Sciatic nerve (tissue), 2 donors: ENCODE measurements around the gene NFS1. TPM values are rescaled to one million over a fixed set of nuclear protein-coding genes. Genes with fewer than 3 reads are reported as not detected.
"Not testable (repeated sequence)": the region's sequence is repeated elsewhere in the genome, so short reads cannot be mapped to it uniquely, and the experiment has no call there.

Experiments used
- ATAC-seq: fragments of 200-7000 bp; cut with Tn5 transposase; one replicate; pipeline ENCODE4 v1.9.1; 2020; ENCODE audit warnings: mild to moderate bottlenecking, moderate library complexity
- DNase-seq: peaks from one replicate; pipeline ENCODE4 v3.0.0-alpha.2; 2020; ENCODE audit warnings: low spot score
- intact Hi-C: fragments of 100-400 bp; cut with DNase I; formaldehyde crosslinking; loops from one replicate; pipeline ENCODE4 v1.14.2; 2022
- total RNA-seq: library from RNA; stranded (reverse); fragmentation: NEBNext Ultra II Directional; extraction: Animal tissue kit (Norgen Biotek cat#: 25700); gene quantifications from one replicate; pipeline ENCODE4 v1.2.1, GENCODE V29; 2021
- donor health status: DM: no; HTN: no; CAD: no.
- donor health status: DM: no; HTN: no; CAD: no.

Gene NFS1
- total RNA-seq, 1 donor from 2014 or later = 26.7 TPM

DNA sequence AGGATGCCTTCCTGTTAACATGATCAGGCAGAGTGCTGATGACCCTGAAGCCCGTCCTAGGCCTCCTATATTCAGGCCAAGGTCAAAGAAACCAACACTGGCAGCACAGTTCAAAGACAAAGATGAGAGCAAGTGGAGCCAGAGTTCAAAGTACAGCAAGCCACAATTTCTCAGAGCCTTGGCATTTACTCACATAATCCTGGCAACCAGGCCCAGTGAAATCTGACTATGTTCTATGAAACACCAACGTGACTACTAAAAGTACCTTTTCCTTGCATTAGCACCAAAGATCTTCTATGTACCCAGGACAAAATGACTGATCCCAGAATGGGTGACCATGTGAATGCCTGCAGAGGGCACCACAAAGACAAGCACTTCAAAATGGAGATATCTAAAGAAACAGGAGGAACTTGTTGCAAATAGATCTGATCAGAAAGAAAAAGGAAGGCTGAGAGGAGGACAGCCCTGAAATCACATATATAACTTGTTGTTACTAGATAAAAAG, 3.9 kb downstream of the NFS1 start:
- intact Hi-C loops = no loop called here
- DNase-seq (no peak), ATAC-seq (no peak)

DNA sequence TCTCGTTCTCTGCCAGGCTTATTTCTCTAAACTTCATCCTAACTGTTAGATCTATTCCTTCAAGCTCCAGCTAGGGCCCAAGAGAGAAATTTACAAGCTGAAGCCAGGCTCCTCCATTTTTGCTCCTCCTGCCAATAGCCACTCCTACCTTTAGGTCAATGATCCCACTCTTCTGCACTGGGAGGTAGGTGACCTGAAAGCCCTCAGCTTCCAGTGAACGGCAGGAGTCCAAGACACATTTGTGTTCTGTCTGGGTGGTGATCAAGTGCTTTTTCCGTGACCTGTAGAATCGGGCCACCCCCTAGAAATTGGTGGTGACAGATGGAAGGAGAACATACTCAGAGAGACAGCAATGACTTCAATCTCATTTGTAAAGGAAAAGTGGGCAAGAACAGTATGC, 8.9 kb downstream of the NFS1 start:
- peak; percentile 10 for DNase-seq
- intact Hi-C loops = no loop called here
- no peak for ATAC-seq

DNA sequence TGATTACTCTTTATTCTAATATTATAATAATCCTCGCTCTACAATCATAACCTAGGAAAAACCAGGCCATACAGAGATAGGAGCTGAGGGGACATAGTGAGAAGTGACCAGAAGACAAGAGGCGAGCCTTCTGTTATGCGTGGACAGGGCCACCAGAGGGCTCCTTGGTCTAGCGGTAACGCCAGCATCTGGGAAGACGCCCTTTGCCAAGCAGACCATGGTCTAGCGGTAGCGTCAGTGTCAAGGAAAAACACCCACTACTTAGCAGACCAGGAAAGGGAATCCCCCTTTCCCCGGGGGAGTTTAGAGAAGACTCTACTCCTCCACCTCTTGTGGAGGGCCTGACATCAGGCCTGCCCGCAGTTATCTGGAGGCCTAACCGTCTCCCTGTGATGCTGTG, 12.3 kb downstream of the NFS1 start:
- intact Hi-C loops, ATAC-seq, DNase-seq: not testable (repeated sequence)

DNA sequence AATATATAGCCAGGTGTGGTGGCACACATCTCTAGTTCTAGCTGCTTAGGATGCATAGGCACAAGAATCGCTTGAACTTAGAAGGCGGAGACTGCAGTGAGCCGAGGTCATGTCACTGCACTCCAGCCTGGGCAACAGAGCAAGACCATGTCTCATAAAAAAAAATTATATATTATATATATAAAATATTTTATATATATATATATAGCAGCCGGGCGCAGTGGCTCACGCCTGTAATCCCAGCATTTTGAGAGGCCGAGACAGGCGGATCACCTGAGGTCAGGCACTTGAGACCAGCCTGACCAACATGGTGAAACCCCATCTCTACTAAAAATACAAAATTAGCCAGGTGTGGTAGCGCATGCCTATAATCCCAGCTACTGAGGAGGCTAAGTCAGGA, 13.8 kb downstream of the NFS1 start:
- not testable (repeated sequence) for ATAC-seq, DNase-seq
- intact Hi-C loops = loop anchor here (1.0 kb wide), 1 partner anchor 40 kb away; no protein-coding TSS in a partner anchor

DNA sequence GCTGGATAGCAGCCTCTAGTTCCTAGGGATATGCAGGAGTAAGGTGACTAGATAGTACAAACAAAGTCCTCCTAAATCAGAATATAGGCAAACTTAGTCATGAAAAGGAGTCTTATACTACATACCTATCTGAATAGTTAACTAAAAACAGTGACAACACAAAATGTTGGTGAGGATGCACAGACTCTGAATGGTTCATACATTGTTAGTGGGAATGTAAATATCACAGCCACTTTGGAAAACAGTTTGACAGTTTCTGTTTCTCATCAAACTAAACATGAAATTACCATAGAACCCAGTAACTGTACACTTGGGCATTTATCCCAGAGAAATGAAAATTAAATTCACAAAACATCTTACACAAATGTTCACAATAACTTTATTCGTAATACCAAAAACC, 17.2 kb downstream of the NFS1 start:
- ATAC-seq (no peak), DNase-seq (no peak)
- intact Hi-C loops = no loop called here

DNA sequence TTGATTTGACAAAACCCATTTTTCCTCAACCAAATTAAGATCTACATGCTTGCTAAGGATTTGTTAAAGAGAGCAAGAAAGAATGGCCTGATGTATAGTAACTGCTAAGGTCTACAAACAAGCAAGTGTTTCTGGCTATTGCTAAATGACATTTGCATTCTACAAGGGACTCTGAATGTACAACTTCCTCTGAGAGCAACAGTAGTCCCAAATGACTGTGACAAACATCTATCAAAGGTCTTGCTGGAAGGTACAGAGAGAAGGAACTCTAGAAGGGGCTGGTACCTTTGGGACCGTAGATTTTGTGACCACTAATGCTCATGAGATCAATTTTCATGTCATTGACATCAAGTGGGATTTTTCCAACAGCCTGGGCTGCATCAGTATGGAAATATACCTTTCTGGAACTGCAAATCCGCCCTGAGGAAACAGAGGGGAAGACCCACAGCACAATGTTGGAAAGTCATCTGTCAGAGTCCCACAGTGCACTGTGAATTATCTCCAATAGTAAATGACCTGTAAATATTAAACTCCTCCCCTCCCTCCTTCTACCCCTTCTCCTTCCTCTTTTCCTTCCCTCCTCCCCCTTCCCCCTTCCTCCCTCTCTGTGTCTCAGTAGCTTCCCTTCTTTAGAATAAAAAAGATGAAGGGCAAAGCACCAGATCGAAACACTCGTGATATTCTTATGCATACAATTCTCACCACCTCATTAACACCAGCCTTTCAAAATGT, 18.5 kb downstream of the NFS1 start:
- no peak for DNase-seq
- ATAC-seq = no peak
- intact Hi-C loops = no loop called here

DNA sequence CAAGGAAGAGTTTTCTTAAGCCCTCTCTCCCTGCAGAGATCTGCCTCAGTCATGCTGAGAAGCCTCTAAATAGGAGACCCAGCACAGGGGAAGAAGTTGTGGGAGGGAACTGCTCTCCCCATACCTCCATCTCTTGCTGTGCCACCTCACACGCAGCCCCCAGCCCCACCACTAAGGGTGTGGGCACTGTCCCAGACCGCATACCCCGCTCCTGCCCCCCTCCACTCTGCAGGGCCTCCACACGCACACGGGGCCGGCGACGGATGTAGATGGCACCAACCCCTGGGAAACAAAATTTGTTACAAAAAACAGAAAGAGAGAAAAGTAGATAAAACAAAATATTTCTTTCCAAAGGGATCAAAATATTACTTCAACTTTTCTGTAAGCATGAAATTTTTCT, 24.2 kb downstream of the NFS1 start:
- intact Hi-C loops = no loop called here
- DNase-seq (peak; percentile 31), ATAC-seq (no peak)

DNA sequence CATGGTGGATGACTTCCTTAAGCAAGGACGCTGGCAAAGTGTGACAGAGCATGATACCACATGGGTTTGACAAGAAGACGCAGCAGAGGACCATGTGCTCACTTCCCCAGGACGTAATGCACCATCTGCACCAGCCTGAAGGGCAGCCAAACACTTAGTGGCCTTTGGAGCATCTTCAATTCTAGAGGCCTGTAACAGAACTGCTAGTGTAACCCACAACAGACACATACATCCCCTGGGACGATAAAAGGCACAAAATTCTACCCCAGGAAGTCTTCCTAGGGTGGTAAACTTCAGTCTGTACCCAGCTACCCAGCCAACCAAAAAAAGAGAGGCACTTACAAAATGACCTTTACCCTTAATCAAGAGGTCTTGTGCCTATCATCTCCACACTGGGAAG, 25.3 kb downstream of the NFS1 start:
- ATAC-seq = no peak
- intact Hi-C loops = no loop called here
- DNase-seq = peak; percentile 9

DNA sequence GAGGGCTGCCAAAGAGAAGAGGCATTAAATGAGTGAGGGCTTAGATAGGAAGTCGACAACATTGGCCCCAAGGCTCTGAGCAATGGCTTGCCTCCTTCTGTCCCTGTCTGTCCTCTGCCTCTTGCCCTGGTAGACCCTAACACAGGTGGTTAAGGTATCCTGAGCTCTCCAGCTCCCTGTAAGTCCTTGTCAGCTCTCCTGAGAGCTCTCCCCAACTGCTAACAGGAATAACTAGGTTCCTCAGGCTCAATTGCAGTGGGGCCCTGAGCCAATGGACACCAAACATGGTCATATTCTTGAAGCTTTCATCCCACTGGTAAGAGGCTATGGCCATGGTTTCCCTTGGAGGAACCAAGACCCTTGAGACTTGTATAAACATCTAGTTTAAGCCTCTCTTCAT, 29.5 kb downstream of the NFS1 start:
- no peak for ATAC-seq

DNA sequence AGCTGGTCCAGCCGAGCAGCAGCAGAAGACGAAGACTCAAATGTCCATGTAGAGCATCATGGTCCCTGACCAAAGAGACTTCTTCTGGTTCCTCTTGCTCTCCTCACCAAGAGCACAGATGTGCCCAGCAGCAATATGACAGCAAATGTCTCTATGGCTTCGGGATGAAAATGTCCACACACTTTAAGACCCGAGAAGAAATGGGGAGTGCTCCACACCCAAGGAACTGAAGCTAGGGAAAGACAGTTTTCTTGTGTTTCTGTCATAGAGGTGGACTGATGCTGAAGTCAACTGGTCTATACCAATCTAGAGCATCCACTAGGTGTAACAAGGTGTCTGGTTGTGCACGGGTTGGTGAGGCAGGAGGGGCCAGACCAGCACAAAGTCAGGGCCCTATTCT, 29.9 kb downstream of the NFS1 start:
- intact Hi-C loops = no loop called here
- DNase-seq = no peak
- no peak for ATAC-seq

More for the DNA sequence above, 29.5 kb downstream of the NFS1 start:
- intact Hi-C loops = no loop called here
- no peak for DNase-seq

DNA sequence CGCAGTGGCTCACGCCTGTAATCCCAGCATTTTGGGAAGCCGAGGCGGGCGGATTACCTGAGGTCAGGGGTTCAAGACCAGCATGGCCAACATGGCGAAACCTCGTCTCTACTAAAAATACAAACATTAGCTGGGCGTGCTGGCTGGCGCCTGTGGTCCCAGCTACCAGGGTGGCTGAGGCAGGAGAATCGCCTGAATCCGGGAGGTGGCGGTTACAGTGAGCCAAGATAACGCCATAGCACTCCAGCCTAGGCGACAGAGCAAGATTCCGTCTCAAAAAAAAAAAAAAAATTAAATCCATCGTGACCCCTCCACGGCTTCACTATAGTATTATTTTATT, 33.2 kb downstream of the NFS1 start:
- intact Hi-C loops = no loop called here
- no peak for ATAC-seq
- no peak for DNase-seq

DNA sequence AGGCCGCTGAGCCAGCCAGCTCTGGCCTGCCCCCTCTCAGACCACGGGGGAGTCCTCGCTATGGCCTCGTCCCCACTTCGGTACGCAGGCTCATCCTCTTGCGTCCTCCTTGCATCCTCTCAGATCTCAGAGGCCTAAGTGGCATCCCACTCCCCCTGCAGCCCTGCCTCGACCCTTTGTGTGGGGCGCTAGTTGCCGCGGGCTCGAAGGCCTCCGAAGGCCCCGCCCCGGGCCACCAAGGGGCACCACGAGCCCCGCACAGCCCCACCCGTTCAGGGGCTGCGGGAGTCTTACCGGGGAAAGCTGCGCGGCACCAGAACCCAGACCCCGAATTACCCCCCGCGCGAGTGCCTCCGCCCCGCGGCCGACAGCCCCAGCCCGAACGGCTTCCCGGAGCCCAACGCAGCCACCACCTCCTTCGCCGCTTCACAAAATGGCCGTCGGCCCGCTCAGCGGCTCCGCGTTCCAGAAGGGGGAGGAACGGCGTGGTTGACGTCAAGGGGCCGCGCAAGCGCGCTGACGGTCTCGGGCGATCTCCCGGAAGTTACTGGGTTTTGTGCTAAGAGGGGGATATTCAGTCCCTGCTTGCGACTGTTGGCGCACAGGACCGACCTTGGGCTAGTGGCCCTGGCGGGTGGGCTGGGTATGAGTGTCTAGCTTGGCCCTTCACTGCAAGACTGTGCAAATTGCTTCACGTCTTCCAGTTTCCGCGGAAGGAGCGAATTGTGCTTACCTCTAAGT, 34.5 kb downstream of the NFS1 start, which contains the start of the genes CPNE1 and RBM12:
TSS of gene CPNE1 (minus strand) at position 435 of the 741 bp plus-strand sequence. CDS start 31,977 bp downstream, outside the sequence.
TSS of gene RBM12 (minus strand) at position 435 of the 741 bp plus-strand sequence. CDS start 9,578 bp downstream, outside the sequence.
- DNase-seq = peak; percentile 96
- peak; percentile 97 for ATAC-seq
- intact Hi-C loops = no loop called here

DNA sequence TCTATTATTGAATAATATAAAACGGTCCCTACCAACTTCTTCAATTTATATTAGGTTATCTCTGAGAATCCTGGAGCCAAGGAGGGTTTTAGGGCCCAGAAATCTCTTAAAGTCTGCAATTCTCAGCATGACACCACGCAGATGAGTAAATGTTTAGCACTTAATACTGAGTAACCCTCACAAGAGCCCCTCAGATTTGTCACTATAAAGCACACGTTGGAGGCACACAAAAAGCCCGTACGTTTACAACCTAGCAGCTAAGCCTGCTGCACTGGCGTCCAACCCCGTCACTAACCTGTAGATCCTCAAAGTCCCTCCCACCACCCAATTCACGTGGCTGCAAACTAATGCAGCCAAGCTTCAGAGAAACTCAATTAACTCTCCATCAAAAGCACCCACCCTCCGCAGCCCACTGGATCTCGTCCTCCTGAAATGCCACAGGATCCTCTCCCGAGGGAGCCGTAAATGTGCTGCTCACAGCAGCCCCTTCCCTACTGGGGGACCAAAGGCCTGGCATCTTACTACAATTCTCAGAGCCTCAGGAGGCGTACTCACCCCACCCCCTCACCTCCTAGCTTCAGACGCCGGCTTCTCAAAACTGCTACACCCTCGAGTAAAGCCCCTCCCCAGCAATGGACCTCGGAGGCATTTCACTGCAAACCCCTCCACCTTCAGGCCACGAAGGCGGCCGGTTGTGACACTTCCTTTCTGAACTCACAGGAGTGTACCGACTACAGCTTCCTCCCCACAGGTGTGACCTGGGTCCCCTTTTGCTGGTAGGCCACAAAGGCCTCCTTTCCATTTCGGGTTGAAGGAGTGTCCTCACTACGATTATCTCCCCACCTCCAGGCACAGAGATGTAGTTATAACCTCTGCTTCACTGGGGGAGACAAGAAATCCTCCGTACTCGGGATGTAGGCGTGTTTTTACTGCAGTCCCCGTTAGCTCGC, 35.4 kb downstream of the NFS1 start:
- DNase-seq (peak; percentile 63), ATAC-seq (peak; percentile 28)
- intact Hi-C loops = no loop called here

DNA sequence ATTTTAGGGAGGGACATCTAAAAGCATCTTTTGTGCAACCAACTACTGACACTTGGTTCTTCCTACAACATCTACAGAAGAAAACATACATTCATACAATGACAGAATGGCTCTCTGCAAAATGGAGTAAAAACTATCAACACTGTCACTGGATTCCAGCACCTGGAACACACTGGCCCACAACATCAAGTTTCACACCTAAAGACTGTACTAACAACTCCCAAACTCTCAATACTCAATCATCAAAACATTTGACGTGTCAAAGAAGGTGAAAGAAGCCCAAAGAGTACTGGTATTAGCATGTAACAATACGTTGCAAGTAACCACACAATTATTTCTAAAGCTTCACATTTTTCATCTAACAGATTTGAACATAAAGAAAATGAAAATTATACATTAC, 36.6 kb downstream of the NFS1 start:
- DNase-seq (no peak), ATAC-seq (no peak)
- intact Hi-C loops = no loop called here

DNA sequence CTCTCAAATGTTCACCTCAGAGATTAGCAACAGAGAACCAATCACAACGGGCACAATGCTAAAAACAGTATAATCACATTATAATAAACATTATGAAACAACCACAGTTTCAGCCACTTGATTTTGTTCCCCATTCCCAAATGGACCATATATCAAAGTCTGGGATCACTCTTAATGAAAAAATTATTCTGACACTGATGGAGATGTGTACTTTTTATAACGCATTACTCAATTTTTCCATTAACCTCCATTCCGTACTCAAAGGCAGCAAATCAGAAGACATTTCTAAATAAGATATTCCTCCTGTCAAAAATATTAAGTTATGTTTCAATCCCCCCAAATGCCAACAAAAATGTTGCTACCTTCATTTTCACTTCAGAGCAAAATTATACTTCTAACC, 37.2 kb downstream of the NFS1 start:
- no peak for ATAC-seq
- DNase-seq = no peak
- intact Hi-C loops = no loop called here

DNA sequence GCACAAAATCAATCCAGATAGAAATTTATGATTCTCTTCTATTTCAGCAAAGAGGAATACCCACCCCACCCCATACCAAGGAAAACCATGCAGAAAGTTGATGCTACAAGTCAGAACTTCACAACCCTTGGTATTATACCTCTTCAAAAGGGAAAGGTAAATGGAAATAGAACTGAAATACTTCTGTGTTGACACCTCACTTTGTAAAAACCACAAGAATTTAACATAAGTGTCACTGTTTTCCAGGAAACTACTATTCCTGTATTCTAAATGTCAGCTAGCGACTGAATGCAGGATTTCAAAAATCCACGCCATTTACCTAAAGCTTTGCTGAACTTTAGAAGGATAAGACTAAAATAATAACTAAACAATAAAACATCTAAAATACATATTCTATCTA, 38.1 kb downstream of the NFS1 start:
- intact Hi-C loops = no loop called here
- ATAC-seq = no peak

DNA sequence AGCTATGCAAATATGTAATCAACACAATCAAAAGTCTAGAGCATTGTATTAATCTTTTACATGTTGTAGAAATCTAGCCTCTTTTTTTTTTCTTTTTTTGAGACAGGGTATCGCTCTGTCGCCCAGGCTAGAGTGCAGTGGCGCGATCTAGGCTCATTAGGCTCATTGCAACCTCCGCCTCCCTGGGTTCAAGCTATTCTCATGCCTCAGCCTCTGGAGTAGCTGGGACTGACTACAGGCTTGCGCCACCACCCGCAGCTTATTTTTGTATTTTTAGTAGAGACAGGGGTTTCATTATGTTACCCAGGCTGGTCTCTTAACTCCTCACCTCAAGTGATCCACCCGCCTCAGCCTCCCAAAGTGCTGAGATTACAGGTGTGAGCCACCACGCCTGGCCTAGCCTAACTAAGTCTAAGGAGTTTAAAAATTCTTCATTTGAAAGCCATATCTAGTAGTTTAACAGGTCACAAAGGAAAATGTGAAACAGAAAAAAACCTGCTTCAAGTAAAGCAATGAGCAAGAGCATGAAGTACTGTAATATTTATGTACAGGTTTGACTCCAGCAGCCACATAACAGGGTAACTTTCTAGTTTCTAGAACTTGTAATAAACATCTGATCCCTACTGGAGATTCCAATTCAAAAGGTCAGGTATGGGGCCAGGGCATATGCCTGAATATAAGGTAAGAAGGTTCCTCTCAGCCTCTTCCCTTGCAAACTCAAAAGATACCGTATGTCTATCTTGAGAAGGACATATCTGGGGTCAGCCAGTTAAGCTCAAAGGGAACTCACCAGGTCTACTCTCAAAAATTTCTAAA, 38.8 kb downstream of the NFS1 start:
- DNase-seq (no peak), ATAC-seq (no peak)
- intact Hi-C loops = no loop called here

More for the DNA sequence above, 38.1 kb downstream of the NFS1 start:
- no peak for DNase-seq

DNA sequence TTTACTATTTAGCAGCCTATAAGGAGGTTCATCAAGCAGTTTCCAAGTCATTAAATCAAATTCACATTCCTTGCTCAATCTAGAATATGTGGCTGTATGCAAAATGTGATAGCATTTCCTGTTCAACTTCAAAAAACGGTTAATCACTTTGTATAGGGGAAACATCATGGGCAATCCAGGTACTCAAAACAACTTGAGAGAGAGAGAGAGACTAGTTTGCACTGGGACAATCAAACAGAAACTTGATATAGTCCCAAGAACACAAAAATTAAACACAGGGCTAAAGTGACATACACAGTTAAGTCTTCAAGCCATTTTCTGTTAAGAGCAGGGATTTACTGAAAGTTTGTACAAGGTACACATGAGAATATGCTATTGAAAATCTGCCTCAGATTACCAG, 41.9 kb downstream of the NFS1 start:
- DNase-seq (no peak), ATAC-seq (no peak)
- intact Hi-C loops = no loop called here
